Adrenal gland (tissue), 12 donors: Measurements from ENCODE around the gene PHETA1. TPM values are rescaled to one million over a fixed set of nuclear protein-coding genes. Genes with fewer than 3 reads are reported as not detected.

Source experiments
- DNase-seq, 7 donors: peaks; one replicate each; pipeline ENCODE4 v3.0.0-alpha.2; 2019 to 2020
- H3K27ac ChIP-seq, 5 donors: fragments of 200-600 bp; sonication (generic) in 4 of 5; 1 replicate in 3 of 5; 2 replicates in 2 of 5; pipeline versions ENCODE4 v1.5.1 to v1.8.0; 2016 to 2020; ENCODE audit warnings: mild to moderate bottlenecking in 1 of 5
- H3K27me3 ChIP-seq: fragments of 200-600 bp; 2 replicates; pipeline ENCODE4 v1.8.0; 2021
- H3K36me3 ChIP-seq, 2 donors: fragments of 200-600 bp; replicated peaks in 1 of 2; 1 replicate in 1 of 2; 2 replicates in 1 of 2; pipeline versions ENCODE4 v1.5.1 to v1.8.0; 2018 to 2022
- H3K4me1 ChIP-seq, 2 donors: fragments of 200-600 bp; replicated peaks in 1 of 2; 1 replicate in 1 of 2; 2 replicates in 1 of 2; pipeline versions ENCODE4 v1.5.1 to v1.8.0; 2018 to 2021
- H3K4me3 ChIP-seq, 4 donors: fragments of 200-600 bp; sonication (generic) in 3 of 4; one replicate each; pipeline ENCODE4 v1.5.1; 2016 to 2018
- H3K9me3 ChIP-seq, 3 donors: fragments of 200-600 bp; sonication (generic) in 1 of 3; replicated peaks in 1 of 3; 1 replicate in 2 of 3; 2 replicates in 1 of 3; pipeline versions ENCODE4 v1.5.1 to v1.8.0; 2016 to 2021
- POLR2A ChIP-seq, 2 donors: fragments of 450-650 bp; IDR thresholded peaks; one replicate each; pipeline ENCODE4 v1.6.1; 2017; ENCODE audit warnings: antibody characterized with exemption in 2 of 2, mild to moderate bottlenecking in 2 of 2, moderate library complexity in 1 of 2
- WGBS, 4 donors: extraction: QIAGEN DNeasy Blood & Tissue Kit in 2 of 4; methylation state at CpG; one replicate each; pipeline versions ENCODE4 v1.1.5 to v1.1.7; 2013 to 2017; 5-methylcytosine and 5-hydroxymethylcytosine counted together
- intact Hi-C, 2 donors: fragments of 100-400 bp; cut with DNase I; formaldehyde crosslinking; loops; one replicate each; pipeline versions ENCODE4 v1.14.1 to v1.15.0; 2022 to 2023
- polyA plus RNA-seq, 3 donors: library from polyadenylated mRNA; stranded (reverse); fragments of 200-250 nt in 2 of 3; fragments of 350-450 nt in 1 of 3; fragmentation: Illumina TruSeq in 1 of 3; extraction: RNeasy Lipid Tissue Mini Kit (QIAGEN cat#74804) in 1 of 3; gene quantifications; one replicate each; pipeline ENCODE4 v1.2.3, GENCODE V29; 2013 to 2014
- total RNA-seq, 9 donors: library from RNA; depleted of rRNA in 4 of 9; stranded (reverse); fragments of >200 nt in 4 of 9; fragments of 120-200 nt in 1 of 9; fragmentation: NEBNext Ultra II Directional in 1 of 9; extraction: Animal tissue kit (Norgen Biotek cat#: 25700) in 1 of 9; gene quantifications; one replicate each; pipeline versions ENCODE4 v1.1.0 to v1.2.4, GENCODE V29; 2013 to 2023
- TF ChIP-seq, protein P1 (sequence below), 6 experiments: fragments of 450-650 bp in 4 of 6; fragments of 200-600 bp in 2 of 6; sonication (generic) in 1 of 6; IDR thresholded peaks; 1 replicate in 5 of 6; 2 replicates in 1 of 6; pipeline versions ENCODE4 v1.5.1 to v1.8.0; 2016 to 2021; ENCODE audit warnings: antibody characterized with exemption in 6 of 6, mild to moderate bottlenecking in 2 of 6, moderate library complexity in 1 of 6
- donor health status: healthy with polysubstance abuse.
- donor health status: Bipolar disorder and iron deficiency.
- donor health status: DM: yes; HTN: yes; CAD: no.
- donor health status: DM: no; HTN: no; CAD: no.
- donor health status: DM: no; HTN: no; CAD: no.
- donor health status: DM: yes; HTN: yes; CAD: no.

Gene PHETA1
- total and polyA plus RNA-seq, 12 donors: 3.6 to 37.4 (median 20.1) TPM

DNA sequence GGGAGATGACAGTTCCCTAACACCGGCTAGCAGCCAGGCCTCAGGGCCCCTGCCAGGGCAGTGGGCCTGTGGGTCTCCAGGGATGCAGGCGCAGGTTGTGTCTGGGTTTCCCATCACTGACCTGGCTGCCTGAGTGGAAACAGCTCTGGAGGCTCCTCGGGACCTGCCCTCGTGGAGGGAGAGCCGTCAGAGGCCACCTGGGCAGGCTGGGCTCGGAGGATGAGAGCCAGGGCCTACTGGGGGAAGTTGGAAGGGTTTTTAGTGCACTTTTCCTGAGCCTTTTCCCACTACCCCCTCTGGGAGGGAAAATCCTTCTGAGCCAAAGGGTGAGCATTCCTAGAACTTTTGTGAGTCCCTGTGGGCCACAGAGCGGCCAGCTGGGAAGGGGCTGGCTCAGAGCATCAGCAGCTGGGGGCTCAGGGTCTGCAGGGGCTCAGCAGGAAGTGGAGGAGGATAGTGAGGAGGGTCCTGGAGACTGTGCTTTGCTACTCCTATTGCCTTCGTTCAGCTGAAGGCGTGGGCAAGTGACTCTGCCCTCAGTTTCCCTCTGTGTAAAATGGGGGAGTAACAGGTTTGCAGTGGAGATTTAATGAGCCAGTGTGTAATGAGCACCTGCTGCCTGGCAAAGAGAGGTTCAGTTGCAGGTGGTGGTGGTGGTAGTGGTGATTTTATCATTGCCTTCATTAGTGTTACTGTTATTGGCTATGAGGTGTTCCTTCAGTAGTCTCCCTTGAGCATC, 38.7 kb upstream of the PHETA1 start:
- intact Hi-C loops: loop anchor here (5.0 kb wide), 2 partner anchors 40 to 45 kb away; no protein-coding TSS in a partner anchor
- Histone ChIP-seq H3K27ac (peak overlapping the region in 4 of 5 donors; percentile 33 to 97 (median 82)), H3K9me3 (no peaks in the 10 kb centered on the region), H3K36me3 (no peaks in the 10 kb centered on the region), H3K4me3 (peak overlapping the region in 1 of 4 donors; percentile 87), H3K4me1 (peaks cover 12 to 70% of the 10 kb centered on the region in 2 donors), H3K27me3 (no peaks in the 10 kb centered on the region)
- no peak for DNase-seq
- WGBS, 4 donors: 55 to 74% (median 60%) methylated on average over 3 to 9 of the region's 9 CpGs
- no peak for TF ChIP-seq POLR2A (IDR thresholded peaks at IDR 0.05)
- TF ChIP-seq, protein P1, sequence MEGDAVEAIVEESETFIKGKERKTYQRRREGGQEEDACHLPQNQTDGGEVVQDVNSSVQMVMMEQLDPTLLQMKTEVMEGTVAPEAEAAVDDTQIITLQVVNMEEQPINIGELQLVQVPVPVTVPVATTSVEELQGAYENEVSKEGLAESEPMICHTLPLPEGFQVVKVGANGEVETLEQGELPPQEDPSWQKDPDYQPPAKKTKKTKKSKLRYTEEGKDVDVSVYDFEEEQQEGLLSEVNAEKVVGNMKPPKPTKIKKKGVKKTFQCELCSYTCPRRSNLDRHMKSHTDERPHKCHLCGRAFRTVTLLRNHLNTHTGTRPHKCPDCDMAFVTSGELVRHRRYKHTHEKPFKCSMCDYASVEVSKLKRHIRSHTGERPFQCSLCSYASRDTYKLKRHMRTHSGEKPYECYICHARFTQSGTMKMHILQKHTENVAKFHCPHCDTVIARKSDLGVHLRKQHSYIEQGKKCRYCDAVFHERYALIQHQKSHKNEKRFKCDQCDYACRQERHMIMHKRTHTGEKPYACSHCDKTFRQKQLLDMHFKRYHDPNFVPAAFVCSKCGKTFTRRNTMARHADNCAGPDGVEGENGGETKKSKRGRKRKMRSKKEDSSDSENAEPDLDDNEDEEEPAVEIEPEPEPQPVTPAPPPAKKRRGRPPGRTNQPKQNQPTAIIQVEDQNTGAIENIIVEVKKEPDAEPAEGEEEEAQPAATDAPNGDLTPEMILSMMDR (IDR thresholded peaks at IDR 0.05): peak in 1 of 6 experiments; percentile 1

DNA sequence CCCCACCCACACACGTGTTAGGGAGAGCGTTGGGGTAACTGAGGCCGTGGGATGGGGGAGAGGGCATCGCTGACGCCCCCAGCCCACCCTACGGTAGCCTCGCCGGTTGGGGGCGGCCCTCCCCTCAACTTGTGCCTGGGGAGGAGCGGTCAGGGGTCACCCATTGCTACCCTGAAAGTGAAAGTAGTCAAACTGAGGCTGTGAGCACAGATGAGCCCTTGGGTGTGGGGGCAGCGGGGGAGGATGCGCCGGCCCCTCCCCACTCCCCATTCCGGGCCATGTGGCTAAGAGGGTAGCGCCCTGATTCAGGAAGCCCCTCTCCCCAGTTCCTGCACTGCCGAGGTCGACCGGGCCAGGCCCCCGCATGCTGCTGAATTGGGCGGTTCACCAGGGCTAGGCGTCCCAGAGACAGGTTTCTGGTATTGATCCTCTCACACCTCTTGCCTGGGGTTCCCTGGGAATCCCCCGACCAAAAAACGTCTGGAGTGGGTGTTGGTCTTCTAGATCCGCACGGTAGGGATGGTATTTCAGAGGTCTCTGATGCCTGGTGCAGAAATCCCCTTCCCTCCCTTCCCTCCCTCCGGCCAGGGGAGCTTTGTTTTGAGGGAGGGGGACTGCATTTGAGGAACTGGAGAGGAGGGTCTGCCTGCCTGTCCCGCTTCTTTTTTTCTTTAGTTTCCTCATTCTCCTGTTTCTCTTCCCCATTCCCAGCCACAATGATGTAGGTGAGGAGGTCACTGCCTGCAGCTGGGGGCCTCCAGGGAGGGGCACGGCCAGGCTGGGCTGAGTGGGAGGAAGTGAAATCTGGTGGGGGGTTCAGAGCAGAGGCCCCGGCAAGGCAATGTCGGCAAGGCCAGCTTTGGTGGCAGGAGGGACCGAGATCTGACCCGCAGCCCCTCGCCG, 37.8 kb upstream of the PHETA1 start:
- H3K4me1 ChIP-seq: peaks cover 12 to 64% of the 10 kb centered on the region in 2 donors
- peak in 6 of 7 donors; percentile 25 to 67 (median 53) for DNase-seq
- WGBS, 4 donors: 28 to 49% (median 34%) methylated on average over 8 to 34 of the region's 34 CpGs

DNA sequence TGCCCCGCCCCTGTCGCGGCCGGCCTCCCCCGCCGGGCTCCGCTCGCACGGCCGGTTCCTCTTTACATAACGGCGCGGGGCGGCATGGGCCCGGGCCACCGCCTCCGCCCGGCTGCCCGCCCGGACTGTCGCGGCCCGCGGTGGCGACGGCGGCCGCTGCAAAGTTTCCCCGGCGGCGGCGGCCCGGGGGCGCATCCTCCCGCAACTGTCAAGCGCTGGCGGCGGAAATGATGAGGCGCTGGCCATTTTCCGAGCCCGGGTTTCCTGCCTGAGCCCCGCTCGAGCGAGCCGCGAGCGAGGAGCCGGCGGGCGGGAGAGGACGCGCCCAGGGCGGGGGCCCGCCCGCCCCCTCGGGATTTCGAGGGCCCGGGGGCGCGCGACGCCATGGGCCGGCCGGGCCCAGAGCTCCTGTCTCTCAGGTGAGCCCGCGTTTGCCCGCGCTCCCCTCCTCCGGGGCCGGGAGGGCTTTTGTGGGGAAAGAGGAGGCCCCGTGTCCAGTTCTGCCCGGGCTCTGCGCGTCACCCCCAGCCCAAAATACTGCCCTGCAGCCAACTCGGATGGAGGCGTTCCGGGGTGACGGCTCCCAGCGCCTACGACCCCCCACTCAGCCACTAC, 37.1 kb upstream of the PHETA1 start, which contains the start of gene SH2B3:
Gene SH2B3, plus strand, starts transcription at position 65 of the 615 bp plus-strand sequence. CDS start 12,223 bp downstream, outside the sequence.
- WGBS, 4 donors: 0 to 1% (median 1%) methylated on average over 6 to 79 of the region's 80 CpGs; no CpG with 5 or more reads in 1 of the 4 donors
- H3K27ac ChIP-seq: peak within 1 kb of the TSS; percentile 60 to 97 (median 79)
- TF ChIP-seq, protein P1 (IDR thresholded peaks at IDR 0.05): peak in 1 of 6 experiments; percentile 11
- peak; percentile 74 to 83 for TF ChIP-seq POLR2A (IDR thresholded peaks at IDR 0.05)
- peak within 1 kb of the TSS; percentile 46 to 87 (median 71) for H3K4me3 ChIP-seq
- intact Hi-C loops: loop anchor here (5.0 kb wide), 2 partner anchors 41 to 46 kb away; no protein-coding TSS in a partner anchor
- peaks cover 6 to 57% of the 10 kb centered on the region in 2 donors for H3K4me1 ChIP-seq
- no peaks in the 10 kb centered on the region for H3K27me3 ChIP-seq
- H3K9me3 ChIP-seq: no peaks in the 10 kb centered on the region
- DNase-seq: peak in 2 of 7 donors; percentile 34 to 37
- no peaks in the 10 kb centered on the region for H3K36me3 ChIP-seq

More for the DNA sequence above, 37.8 kb upstream of the PHETA1 start:
- Histone ChIP-seq H3K9me3 (no peaks in the 10 kb centered on the region), H3K27me3 (no peaks in the 10 kb centered on the region), H3K36me3 (no peaks in the 10 kb centered on the region), H3K4me3 (peak overlapping the region; percentile 46 to 87 (median 71)), H3K27ac (peak overlapping the region; percentile 60 to 97 (median 79))
- intact Hi-C loops: loop anchor here (5.0 kb wide), 2 partner anchors 41 to 46 kb away; no protein-coding TSS in a partner anchor
- TF ChIP-seq, protein P1 (IDR thresholded peaks at IDR 0.05): no peak
- TF ChIP-seq POLR2A (IDR thresholded peaks at IDR 0.05): peak in 1 of 2 donors; percentile 15
